Measurements from ENCODE around the gene CYP46A1. TPM values are rescaled to one million over a fixed set of nuclear protein-coding genes. Genes with fewer than 3 reads are reported as not detected.

CYP46A1 gene
- total RNA-seq, 1 donor from 2014 or later: 1.3 TPM

- no peak for ATAC-seq
- intact Hi-C loops (cut with DNase I): no loop called here
- no peaks in the 10 kb centered on the region for H3K9me3 ChIP-seq
Measured at GRCh38 chr14:99748529-99748928, 64.4 kb downstream of the CYP46A1 start.

DNA sequence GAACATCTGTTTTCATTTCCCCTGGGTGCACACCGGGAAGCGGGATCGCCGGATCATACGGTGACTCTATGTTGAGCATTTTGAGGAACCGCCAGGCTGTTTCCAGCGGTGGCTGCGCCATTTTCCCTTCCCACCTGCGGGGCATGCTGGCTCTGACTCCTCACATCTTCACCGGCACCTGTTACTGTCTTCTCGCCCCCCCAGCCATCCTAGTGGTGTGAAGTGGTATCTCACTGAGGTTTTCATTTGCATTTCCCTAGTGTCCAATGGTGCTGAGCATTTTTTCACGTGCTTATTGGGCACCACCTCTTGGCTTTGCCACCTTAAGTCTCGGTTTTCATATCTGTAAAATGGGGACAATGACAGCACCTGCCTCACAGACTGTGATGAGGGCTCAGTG is 65.0 kb downstream of the CYP46A1 start:
- Histone ChIP-seq H3K36me3 (no peaks in the 10 kb centered on the region), H3K4me1 (peaks cover 68% of the 10 kb centered on the region), H3K27me3 (no peaks in the 10 kb centered on the region), H3K4me3 (no peak overlapping the region), H3K27ac (no peak overlapping the region), H3K9me3 (no peaks in the 10 kb centered on the region)
- DNase-seq: no peak
- TF ChIP-seq, protein P1, sequence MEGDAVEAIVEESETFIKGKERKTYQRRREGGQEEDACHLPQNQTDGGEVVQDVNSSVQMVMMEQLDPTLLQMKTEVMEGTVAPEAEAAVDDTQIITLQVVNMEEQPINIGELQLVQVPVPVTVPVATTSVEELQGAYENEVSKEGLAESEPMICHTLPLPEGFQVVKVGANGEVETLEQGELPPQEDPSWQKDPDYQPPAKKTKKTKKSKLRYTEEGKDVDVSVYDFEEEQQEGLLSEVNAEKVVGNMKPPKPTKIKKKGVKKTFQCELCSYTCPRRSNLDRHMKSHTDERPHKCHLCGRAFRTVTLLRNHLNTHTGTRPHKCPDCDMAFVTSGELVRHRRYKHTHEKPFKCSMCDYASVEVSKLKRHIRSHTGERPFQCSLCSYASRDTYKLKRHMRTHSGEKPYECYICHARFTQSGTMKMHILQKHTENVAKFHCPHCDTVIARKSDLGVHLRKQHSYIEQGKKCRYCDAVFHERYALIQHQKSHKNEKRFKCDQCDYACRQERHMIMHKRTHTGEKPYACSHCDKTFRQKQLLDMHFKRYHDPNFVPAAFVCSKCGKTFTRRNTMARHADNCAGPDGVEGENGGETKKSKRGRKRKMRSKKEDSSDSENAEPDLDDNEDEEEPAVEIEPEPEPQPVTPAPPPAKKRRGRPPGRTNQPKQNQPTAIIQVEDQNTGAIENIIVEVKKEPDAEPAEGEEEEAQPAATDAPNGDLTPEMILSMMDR (IDR thresholded peaks at IDR 0.05): no peak
- intact Hi-C loops (cut with DNase I): no loop called here
- no peak for ATAC-seq

More at GRCh38 chr14:99748529-99748928, 64.4 kb downstream of the CYP46A1 start:
- H3K36me3 ChIP-seq: no peaks in the 10 kb centered on the region
- no peak for DNase-seq
- no peak overlapping the region for H3K4me3 ChIP-seq
- no peaks in the 10 kb centered on the region for H3K27me3 ChIP-seq
- TF ChIP-seq, protein P1 (IDR thresholded peaks at IDR 0.05): no peak
- peaks cover 62% of the 10 kb centered on the region for H3K4me1 ChIP-seq
- H3K27ac ChIP-seq: no peak overlapping the region

DNA sequence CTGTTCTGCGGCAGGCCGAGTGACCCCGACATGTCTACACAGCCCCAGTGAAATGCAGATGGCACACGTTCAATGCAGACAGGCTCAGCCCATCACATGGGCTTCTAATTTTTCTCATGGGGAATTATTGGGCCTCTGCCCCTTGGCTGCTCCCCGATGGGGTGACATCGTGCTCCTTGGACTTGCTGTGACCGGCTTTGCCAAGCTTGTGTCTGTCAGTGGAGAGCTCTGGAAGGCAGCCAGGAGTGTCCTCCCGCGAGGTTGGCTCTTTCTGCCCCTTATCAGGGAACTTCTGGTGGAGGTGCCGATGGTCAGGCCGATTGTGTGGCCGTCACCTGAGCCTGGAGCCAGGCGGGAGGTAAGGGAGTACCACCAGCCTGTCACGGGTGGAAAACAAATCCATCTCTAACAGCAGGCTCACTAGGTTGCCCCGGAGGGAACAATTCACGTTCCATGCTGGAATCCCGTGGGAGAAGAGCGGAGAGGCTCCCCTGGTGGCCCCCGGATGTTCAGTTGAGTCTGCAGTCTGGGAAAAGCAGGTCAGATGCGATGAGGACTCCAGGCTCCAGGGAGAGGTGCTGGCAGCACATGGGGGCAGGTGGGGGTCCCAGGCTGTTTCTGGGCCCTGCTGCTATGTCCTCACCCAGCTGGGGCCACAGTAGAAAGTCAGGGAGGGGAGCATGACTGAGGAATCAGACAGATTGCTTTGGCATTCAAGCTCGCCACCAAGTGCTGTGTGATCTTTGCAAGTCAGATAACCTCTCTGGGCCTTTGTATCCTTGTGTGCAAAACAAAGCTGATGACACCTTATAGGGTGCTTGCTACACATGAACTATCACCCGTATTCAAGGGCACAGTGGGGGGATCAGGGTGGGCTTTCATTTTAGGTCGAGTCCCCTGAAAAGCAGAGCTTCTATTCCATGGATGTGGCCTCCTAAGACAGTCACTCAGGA is 65.9 kb downstream of the CYP46A1 start:
- peaks cover 68% of the 10 kb centered on the region for H3K4me1 ChIP-seq
- no peak for DNase-seq
- H3K36me3 ChIP-seq: no peaks in the 10 kb centered on the region
- H3K27me3 ChIP-seq: no peaks in the 10 kb centered on the region
- H3K9me3 ChIP-seq: no peaks in the 10 kb centered on the region
- intact Hi-C loops (cut with DNase I): no loop called here
- no peak for ATAC-seq
- no peak overlapping the region for H3K4me3 ChIP-seq
- H3K27ac ChIP-seq: no peak overlapping the region
- TF ChIP-seq, protein P1 (IDR thresholded peaks at IDR 0.05): no peak

- H3K9me3 ChIP-seq: no peaks in the 10 kb centered on the region
- H3K27ac ChIP-seq: no peak overlapping the region
- DNase-seq (no peak), ATAC-seq (no peak)
- intact Hi-C loops (cut with DNase I): no loop called here
- H3K36me3 ChIP-seq: no peaks in the 10 kb centered on the region
- no peaks in the 10 kb centered on the region for H3K27me3 ChIP-seq
- peaks cover 64% of the 10 kb centered on the region for H3K4me1 ChIP-seq
- TF ChIP-seq, protein P1 (IDR thresholded peaks at IDR 0.05): no peak
- no peak overlapping the region for H3K4me3 ChIP-seq
Measured at GRCh38 chr14:99750746-99751450, 66.8 kb downstream of the CYP46A1 start.

DNA sequence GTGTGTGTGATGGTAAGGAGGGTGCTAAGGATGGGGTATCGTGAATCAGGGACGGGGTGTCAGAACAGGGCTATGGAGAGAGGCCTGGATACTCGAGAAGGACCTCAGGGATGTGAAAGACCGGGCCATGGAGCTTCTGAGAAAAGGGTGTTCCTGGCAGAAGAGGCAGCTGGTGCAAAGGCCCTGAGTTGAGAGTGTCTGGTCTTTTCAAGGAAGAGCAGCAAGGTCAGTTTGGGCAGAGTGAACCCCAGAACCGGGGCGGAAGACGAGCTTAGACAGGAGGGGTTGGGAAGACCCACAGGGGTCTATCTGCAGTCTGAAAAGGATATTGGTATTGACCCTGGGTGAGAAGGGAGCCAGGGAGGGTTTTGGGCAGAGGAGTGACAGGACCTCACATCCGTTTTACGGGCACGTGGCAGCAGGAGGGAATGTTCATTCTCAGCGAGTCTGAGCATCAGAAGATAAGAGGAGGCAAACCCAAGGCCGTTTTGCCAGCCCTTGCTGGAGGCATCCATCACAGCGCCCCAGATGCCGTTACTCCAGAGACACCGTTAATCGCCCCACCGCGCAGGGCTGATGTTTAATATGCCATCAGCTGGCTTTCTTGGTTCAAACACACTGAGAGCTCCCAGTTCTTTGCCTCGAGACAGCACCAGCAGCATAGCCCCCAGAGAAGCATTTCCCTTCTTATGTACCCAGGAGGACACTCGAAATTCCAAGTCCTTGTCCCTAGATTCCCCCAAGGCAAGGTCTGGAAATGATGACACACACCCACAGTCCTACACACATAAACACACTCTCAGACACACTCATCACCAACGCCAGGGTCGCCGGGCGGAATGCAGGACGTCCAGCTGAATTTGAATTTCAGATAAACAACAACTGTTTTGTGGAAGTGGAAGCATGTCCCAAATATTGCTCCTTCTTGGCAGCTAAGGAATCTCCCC is 67.7 kb downstream of the CYP46A1 start:
- Histone ChIP-seq H3K4me1 (peaks cover 63% of the 10 kb centered on the region), H3K9me3 (no peaks in the 10 kb centered on the region), H3K27ac (peak overlapping the region; percentile 55), H3K4me3 (no peak overlapping the region), H3K27me3 (no peaks in the 10 kb centered on the region), H3K36me3 (no peaks in the 10 kb centered on the region)
- no peak for DNase-seq
- intact Hi-C loops (cut with DNase I): no loop called here
- no peak for ATAC-seq
- TF ChIP-seq, protein P1 (IDR thresholded peaks at IDR 0.05): no peak
